Esophagus squamous epithelium (tissue), 4 donors: ENCODE results near the gene BCL2L13.

Source experiments
- CTCF ChIP-seq, 6 experiments: fragments of 450-650 bp in 4 of 6; fragments of 200-600 bp in 2 of 6; sonication (generic) in 2 of 6; IDR thresholded peaks; one replicate each; pipeline ENCODE4 v1.5.1; 2016 to 2019; ENCODE audit warnings: antibody characterized with exemption in 6 of 6, mild to moderate bottlenecking in 4 of 6, moderate library complexity in 4 of 6
- POLR2A ChIP-seq, 4 donors: fragments of 450-650 bp; IDR thresholded peaks; one replicate each; pipeline ENCODE4 v1.6.1; 2017; ENCODE audit warnings: antibody characterized with exemption in 4 of 4, mild to moderate bottlenecking in 4 of 4, moderate library complexity in 3 of 4

GRCh38 chr22:17712441-17712840, 73.9 kb downstream of the BCL2L13 start:
- TF ChIP-seq CTCF (IDR thresholded peaks at IDR 0.05) (no peak), POLR2A (IDR thresholded peaks at IDR 0.05) (no peak)
